Neuron (in vitro differentiated cells): ENCODE measurements around the gene UBTD2.

Source experiments
- H2AFZ ChIP-seq: one replicate; pipeline ENCODE4 v1.6.1; 2013; ENCODE audit warnings: low read depth, mild to moderate bottlenecking, inconsistent platforms, low read length, moderate library complexity
- H3K27me3 ChIP-seq: one replicate; pipeline ENCODE4 v1.6.1; 2013; ENCODE audit warnings: low read length; ENCODE audit not compliant: insufficient read depth
- H3K36me3 ChIP-seq: one replicate; pipeline ENCODE4 v1.6.1; 2013; ENCODE audit warnings: low read length; ENCODE audit not compliant: insufficient read depth
- H3K4me1 ChIP-seq: one replicate; pipeline ENCODE4 v1.6.1; 2013; ENCODE audit warnings: low read length; ENCODE audit not compliant: insufficient read depth
- H3K4me3 ChIP-seq: 2 replicates; pipeline ENCODE4 v1.5.1; 2013; ENCODE audit warnings: mild to moderate bottlenecking, low read length, moderate library complexity
- H3K9me3 ChIP-seq: one replicate; pipeline ENCODE4 v1.6.1; 2013; ENCODE audit warnings: low read length

UBTD2 gene

DNA sequence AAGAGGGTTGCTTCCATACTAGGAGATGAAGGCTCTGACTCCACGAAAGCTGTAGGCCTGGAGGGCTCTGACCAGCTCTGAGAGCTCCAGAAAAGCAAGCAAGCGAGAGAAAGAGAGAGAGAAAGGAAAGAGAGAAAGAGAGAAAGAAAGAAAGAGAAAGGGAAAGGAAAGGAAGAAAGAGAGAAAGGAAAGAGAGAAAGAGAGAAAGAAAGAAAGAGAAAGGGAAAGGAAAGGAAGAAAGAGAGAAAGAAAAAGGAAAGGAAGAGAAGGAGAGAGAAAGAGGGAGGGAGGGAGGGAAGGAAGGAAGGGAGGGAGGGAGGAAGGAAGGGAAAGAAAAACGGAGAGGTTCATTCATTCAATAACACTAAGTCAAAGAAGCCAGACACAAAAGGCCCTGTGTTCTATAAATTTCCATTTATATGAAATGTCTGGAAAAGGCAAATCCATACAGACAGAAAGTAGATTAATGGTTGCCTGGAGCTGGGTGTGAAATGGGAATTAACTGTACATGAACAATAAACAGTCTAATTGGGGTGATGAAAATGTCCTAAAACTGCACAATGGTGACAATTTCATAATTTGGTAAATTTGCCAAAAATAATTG lies 93.8 kb downstream of the UBTD2 start:
- peak overlapping the region; percentile 9 for H2AFZ ChIP-seq
- peaks cover 10% of the 10 kb centered on the region for H3K4me1 ChIP-seq
- no peaks in the 10 kb centered on the region for H3K27me3 ChIP-seq
- H3K4me3 ChIP-seq, result peak overlapping the region; percentile 95
- no peaks in the 10 kb centered on the region for H3K9me3 ChIP-seq
- no peaks in the 10 kb centered on the region for H3K36me3 ChIP-seq

DNA sequence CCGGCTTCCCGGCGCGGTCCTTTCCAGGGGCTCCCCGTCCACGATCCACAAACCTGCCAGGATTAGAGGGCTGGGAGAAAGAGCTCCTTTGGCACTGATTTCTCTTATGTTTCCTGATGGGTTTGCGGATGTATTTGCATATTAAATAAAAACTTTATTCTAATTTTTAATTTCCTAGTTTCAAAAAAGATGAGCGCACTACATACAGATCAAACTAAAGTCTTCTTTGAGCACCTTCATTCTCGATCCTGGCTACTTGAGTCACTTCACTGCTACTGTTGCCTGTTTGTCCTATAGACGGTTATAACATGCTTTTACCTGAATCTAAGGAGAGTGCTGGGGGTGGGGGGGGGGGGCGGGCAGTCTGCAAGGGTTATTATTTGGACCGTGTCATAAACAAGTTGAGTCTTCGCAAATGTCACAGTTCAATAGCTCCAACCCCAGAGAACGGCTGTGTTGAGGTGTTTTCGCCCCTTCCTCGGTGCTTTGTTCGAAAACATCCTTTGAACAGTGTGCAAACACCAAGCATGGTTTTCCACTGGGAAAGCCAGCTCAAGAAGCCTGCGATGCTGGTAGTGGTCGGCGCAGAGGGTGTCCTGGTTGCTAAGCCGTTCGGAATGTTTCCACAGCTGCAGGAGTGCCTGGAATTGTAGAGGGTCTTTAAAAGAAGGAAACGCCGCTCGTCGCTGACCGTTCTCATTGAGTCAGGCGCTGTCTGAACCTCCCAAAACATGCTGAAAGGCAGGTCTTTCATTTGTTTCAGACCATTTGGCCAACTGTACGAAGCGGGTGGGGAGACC lies 94.5 kb downstream of the UBTD2 start:
- Histone ChIP-seq H3K27me3 (no peaks in the 10 kb centered on the region), H3K9me3 (no peaks in the 10 kb centered on the region), H3K4me1 (peaks cover 10% of the 10 kb centered on the region), H3K36me3 (no peaks in the 10 kb centered on the region), H3K4me3 (peak overlapping the region; percentile 95), H2AFZ (peak overlapping the region; percentile 99)

DNA sequence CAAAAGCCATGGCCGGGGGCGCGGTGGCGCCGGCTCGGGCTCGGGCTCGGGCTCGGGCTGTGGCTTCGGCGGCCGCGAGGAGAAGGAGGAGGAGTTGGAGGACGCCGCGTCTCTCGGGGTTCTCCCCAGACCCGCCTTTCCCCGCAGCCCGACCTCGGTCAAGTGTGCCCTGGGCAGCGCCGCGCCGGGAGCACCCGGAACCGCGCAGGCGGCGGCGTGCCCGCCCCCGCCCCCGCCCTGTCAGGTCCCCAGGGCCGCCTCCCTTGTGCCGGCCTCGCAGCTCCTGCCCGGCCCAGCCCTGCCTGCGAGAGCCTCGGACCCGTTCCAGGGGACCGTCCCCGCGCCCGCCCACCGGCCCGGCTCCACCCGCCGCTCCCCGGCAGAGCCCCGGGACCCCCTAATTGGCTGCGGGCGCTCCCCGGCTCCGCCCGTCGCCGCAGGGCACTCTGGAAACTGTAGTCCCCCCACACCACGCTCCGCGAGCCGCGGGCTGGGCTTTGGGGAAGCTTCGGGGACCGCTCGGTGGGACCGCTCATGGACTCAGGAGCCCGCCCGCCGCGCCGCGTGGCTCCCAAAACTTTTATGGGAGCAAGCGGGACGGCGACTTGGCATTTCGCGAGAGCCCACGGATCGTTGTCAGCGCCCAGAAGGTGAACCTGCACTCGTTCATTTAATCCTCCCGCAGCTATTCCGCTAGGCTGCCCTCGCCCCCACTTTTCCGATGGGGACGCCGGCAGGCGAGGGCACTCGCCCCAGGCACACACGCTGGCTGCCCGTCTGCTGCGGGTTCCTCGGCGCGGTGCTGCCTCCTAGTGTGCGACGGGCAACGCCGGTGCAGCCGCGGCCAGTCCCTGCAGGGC lies 95.3 kb downstream of the UBTD2 start, which contains the start of gene STK10:
STK10 (minus strand) TSS at position 192 of the 860 bp plus-strand sequence; CDS start at position 10, 182 bp downstream.
- Histone ChIP-seq H3K4me3 (peak within 1 kb of the TSS; percentile 95), H3K36me3 (no peaks in the 10 kb centered on the region), H3K4me1 (peaks cover 10% of the 10 kb centered on the region), H3K27me3 (no peaks in the 10 kb centered on the region), H3K9me3 (no peaks in the 10 kb centered on the region), H2AFZ (peak within 1 kb of the TSS; percentile 99)

DNA sequence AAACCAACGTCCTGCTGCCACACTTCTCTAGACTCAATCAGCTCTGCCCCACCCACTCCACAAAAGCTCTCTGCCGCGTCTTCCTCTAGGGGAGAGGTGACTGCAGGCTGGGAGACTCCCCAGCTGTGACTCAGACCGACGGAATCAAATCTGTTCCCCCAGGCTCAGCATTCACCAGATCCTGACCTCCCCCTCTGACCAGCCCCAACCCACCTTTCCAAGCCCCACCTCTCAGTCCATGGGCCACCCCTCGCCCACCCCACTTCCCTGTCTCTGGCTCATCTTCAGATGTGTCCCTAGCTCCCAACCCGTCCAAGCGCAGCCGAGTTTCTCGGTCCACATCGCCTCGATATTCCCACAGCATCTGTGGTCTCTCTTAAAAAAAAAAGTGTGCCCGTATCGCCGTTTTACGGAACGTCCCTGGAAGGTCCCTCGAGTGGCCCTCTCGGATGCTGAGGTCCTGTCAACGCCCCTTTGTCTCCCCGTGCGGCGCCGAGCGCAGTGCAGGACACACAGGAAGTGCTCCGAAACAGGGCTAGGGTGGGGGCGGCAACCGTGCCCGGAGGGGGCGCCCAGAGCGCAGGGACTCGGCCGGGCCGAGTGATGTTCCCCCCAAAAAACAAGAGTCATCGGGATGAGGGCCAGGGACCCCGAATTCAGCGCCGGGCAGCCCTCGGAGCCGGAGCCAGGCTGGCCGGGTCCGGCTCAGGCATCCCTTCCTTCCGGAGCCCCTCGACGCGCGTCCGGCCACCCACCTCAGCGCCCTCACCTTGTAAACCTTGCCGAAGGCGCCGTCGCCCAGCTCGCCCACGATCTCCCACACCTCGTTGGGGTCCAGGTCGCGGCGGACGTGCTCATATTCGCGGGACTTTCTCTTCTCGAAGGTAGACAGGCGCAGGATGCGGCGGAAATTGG lies 96.2 kb downstream of the UBTD2 start:
- Histone ChIP-seq H3K4me1 (peaks cover 10% of the 10 kb centered on the region), H3K36me3 (no peaks in the 10 kb centered on the region), H3K9me3 (no peaks in the 10 kb centered on the region), H3K27me3 (no peaks in the 10 kb centered on the region), H2AFZ (peak overlapping the region; percentile 99), H3K4me3 (peak overlapping the region; percentile 95)

DNA sequence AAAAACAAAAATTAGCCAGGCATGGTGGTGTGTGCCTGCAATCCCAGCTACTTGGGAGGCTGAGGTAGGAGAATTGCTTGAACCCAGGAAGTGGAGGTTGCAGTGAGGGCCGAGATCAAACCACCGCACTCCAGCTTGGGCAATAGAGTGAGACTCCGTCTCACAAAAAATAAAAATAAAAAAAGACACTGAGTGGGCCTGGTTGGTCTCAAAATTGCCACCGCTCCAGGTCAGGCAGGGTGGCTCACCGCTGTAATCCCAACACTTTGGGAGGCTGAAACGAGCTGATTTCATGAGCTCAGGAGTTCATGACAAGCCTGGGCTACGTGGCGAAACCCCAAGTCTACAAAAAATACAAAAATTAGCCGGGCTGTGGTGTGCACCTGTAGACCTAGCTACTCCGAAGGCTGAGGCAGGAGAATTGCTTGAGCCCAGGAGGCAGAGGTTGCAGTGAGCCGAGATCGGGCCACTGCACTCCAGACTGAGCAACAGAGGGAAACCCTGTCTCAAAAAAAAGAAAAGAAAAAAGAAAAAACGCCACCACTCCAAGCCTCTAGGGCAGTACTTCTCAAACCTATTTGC lies 97.4 kb downstream of the UBTD2 start:
- no peak overlapping the region for H2AFZ ChIP-seq
- H3K36me3 ChIP-seq, result no peaks in the 10 kb centered on the region
- peaks cover 10% of the 10 kb centered on the region for H3K4me1 ChIP-seq
- no peaks in the 10 kb centered on the region for H3K9me3 ChIP-seq
- no peaks in the 10 kb centered on the region for H3K27me3 ChIP-seq
- H3K4me3 ChIP-seq, result no peak overlapping the region

DNA sequence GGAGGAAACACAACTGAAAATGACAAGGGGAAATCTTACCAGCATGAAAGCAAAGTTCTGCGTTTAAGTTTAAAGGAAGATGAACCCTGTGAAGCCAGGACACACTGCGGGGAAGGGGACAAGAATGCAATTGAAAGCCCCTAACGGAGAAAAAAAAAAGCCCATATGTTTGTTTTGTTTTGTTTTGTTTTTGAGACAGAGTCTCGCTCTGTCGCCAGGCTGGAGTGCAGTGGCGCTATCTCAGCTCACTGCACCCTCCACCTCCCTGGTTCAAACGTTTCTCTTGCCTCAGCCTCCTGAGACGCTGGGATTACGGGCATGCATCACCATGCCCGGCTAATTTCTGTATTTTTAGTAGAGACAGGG lies 98.5 kb downstream of the UBTD2 start:
- Histone ChIP-seq H3K27me3 (no peaks in the 10 kb centered on the region), H3K4me1 (peaks cover 10% of the 10 kb centered on the region), H2AFZ (no peak overlapping the region), H3K4me3 (no peak overlapping the region), H3K9me3 (peaks cover 4% of the 10 kb centered on the region), H3K36me3 (no peaks in the 10 kb centered on the region)

DNA sequence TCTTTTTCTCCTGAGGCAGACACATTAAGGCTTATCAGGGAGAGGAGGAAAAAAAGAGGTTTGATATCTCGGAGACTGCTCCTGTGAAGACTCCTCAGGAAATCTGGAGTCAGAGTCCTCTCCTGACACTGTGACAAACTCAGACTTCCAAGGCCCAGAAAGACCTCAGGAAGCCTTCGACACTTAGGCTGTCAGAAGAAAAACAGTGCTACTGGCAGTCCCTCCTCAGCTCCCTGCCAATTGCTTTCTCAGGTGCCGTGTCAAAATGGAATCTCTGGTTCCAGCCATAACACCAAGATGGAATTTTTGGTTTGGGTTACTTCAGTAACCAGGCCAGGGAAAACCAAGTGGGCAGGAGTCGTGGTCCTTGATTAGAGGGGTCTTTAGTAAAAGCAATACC lies 99.7 kb downstream of the UBTD2 start:
- Histone ChIP-seq H3K9me3 (peaks cover 4% of the 10 kb centered on the region), H3K4me3 (no peak overlapping the region)

DNA sequence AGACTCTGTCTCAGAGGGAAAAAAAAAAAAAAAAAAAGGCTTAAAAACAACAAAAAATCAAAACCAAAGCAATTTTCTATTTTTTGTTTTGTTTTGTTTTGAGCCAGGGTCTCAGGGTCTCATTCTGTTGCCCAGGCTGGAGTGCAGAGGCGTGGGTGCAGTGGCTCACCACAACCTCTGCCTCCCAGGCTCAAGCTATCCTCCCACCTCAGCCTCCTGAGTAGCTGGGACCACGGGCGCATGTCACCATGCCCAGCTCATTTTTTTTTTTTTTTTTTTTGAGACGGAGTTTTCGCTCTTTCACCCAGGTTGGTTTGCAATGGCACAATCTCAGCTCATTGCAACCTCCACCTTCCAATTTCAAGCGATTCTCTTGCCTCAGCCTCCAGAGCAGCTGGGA lies 101.3 kb downstream of the UBTD2 start:
- no peaks in the 10 kb centered on the region for H3K27me3 ChIP-seq
- no peaks in the 10 kb centered on the region for H3K36me3 ChIP-seq
- H3K9me3 ChIP-seq, result peaks cover 4% of the 10 kb centered on the region
- H3K4me1 ChIP-seq, result peaks cover 9% of the 10 kb centered on the region
- no peak overlapping the region for H2AFZ ChIP-seq
- H3K4me3 ChIP-seq, result no peak overlapping the region

More for the DNA sequence above, 99.7 kb downstream of the UBTD2 start:
- Histone ChIP-seq H3K4me1 (peaks cover 10% of the 10 kb centered on the region), H2AFZ (no peak overlapping the region), H3K27me3 (no peaks in the 10 kb centered on the region), H3K36me3 (no peaks in the 10 kb centered on the region)

DNA sequence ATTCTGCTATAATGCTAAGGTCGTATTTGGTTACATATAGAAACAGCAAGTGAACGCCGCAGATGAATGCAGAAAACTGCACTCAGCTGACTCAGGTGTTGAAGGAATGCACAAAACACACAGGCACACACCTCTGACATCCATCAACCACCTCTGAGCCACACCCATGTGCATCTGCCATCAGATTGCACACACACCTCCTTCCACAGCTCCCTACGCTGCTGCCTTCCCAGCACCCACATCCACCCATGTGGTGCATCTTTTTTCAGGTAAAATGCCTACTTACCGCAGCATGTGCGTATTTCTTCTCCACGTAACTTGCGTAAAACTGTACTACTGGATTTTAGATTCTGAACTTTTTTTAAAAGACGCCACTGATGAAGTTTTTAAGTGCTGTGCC lies 102.6 kb downstream of the UBTD2 start:
- no peaks in the 10 kb centered on the region for H3K4me1 ChIP-seq
- no peaks in the 10 kb centered on the region for H3K36me3 ChIP-seq
- no peak overlapping the region for H3K4me3 ChIP-seq
- no peaks in the 10 kb centered on the region for H3K27me3 ChIP-seq
- H3K9me3 ChIP-seq, result peaks cover 4% of the 10 kb centered on the region
- no peak overlapping the region for H2AFZ ChIP-seq

DNA sequence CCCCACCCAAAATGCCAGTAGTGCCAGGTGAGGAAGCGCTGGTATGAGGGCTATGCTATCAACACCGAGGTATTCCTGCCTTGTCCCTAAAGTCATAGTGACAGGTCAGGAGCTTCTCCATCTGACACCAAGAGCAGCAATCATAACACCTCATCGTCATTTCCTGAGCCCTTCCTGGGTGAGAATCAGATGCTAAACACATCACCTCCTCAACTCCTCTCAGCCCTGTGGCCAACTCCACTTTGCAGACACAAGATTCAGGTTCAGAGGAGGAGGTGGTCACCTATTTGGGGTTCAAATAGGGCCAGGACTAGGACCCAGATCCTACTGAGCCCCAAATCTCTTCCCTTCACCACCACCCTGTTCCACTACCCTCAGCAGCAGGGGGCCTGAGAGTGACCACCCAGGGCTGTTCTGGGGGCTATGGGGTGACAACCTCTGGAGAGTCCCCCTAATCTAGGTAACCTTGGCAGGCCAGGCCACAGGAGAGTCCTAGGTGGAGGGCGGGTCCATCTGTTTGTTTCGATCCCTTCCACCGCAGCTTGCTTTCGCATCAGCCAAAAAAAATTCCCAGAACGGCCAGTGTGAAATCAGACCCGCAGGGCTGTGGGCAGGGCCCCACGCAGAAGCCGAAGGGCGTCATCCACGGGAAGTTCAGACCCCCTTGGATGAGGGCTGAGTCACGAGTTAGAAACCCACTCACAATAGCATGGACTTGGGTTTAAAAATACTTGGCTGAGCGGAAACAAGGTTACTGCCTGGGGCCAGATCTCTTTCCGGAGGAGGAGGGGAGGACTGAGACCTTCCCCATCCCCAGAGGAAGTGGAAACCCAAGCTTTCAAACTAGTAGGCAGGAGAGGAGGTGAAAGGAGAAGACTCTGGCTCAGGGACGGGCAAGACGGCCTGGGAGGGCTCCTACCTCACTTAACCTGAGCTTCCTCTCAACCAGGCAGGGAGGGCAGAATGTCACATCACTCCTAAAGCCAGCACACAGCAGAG lies 104.3 kb downstream of the UBTD2 start:
- H3K4me1 ChIP-seq, result no peaks in the 10 kb centered on the region
- H2AFZ ChIP-seq, result no peak overlapping the region
- no peaks in the 10 kb centered on the region for H3K36me3 ChIP-seq
- no peaks in the 10 kb centered on the region for H3K27me3 ChIP-seq
- H3K9me3 ChIP-seq, result peaks cover 4% of the 10 kb centered on the region
- H3K4me3 ChIP-seq, result no peak overlapping the region

DNA sequence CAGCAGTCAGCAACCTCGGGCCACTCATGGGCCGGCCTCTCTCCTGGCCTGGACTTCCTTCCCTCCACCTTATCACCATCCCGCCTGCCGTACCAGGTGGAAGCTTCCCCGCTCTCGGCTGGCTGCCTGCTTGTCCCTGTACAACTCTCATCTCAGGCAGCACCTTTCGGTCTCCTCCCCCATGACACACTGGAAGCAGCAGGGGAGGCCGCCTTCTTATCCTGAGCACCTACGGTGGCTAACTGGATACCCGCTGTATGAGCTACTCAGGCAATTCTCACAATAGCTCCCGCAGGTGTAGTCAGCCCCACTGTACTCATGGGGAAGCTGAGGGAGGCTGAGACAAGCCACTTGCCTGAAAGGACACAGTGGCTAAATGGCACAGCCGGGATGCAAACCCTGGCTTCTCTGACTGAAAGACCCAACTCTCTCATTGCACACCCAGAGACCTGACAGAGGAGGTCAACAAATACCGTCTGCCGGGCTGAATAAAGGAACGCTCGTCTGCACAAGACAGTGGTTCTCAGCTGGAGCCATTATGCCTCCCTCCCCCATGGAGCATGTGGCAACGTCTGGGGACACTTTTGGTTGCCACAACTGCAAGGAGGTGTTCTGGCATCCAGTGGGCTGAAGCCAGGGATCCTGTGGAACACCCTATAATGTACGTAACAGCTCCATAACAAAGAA lies 105.1 kb downstream of the UBTD2 start:
- Histone ChIP-seq H2AFZ (no peak overlapping the region), H3K4me1 (no peaks in the 10 kb centered on the region), H3K9me3 (peaks cover 4% of the 10 kb centered on the region), H3K27me3 (no peaks in the 10 kb centered on the region), H3K36me3 (no peaks in the 10 kb centered on the region), H3K4me3 (no peak overlapping the region)
